Measurements from ENCODE around the gene NXPH1.

NXPH1 gene

DNA sequence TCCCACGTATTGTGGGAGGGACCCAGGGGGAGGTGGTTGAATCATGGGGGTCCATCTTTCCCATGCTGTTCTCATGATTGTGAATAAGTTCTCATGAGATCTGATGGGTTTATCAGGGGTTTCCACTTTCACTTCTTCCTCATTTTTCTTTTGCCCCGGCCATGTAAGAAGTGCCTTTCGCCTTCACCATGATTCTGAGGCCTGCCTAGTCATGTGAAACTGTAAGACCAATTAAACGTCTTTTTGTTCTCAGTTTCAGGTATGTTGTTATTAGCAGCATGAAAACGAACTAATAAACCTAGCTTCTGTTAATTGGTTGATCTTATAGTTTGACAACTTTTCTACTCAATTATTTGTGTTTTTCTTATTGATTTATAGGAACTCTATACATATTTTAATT lies 206.3 kb downstream of the NXPH1 start:
- POLR2A ChIA-PET, result no interaction called here
- no peak for DNase-seq (ENCODE audit: extremely low spot score)

GRCh38 chr7:8640671-8641070 lies 207.3 kb downstream of the NXPH1 start:
- DNase-seq (ENCODE audit: extremely low spot score), result no peak
- POLR2A ChIA-PET, result no interaction called here
- TF ChIP-seq ARNT (IDR thresholded peaks at IDR 0.05) (no peak), FOXM1 (IDR thresholded peaks at IDR 0.05; ENCODE audit: borderline replicate concordance) (no peak), ELF4 (IDR thresholded peaks at IDR 0.05) (no peak), BHLHE40 (IDR thresholded peaks at IDR 0.05; ENCODE audit: borderline replicate concordance) (no peak), FOXA1 (IDR thresholded peaks at IDR 0.05) (no peak), SP1 (IDR thresholded peaks at IDR 0.05) (no peak), TARDBP (IDR thresholded peaks at IDR 0.05) (no peak), NFRKB (IDR thresholded peaks at IDR 0.05) (no peak), SUZ12 (IDR thresholded peaks at IDR 0.05) (no peak), CTBP1 (IDR thresholded peaks at IDR 0.05; ENCODE audit: borderline replicate concordance) (no peak), LEF1 (IDR thresholded peaks at IDR 0.05; ENCODE audit: borderline replicate concordance) (no peak), L3MBTL2 (conservative IDR thresholded peaks at IDR 0.05) (no peak), HDGF (IDR thresholded peaks at IDR 0.05; ENCODE audit: borderline replicate concordance) (no peak), FOXK2 (IDR thresholded peaks at IDR 0.05) (no peak), ZNF384 (IDR thresholded peaks at IDR 0.05) (no peak)
- TF ChIP-seq, protein P1, sequence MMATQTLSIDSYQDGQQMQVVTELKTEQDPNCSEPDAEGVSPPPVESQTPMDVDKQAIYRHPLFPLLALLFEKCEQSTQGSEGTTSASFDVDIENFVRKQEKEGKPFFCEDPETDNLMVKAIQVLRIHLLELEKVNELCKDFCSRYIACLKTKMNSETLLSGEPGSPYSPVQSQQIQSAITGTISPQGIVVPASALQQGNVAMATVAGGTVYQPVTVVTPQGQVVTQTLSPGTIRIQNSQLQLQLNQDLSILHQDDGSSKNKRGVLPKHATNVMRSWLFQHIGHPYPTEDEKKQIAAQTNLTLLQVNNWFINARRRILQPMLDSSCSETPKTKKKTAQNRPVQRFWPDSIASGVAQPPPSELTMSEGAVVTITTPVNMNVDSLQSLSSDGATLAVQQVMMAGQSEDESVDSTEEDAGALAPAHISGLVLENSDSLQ (IDR thresholded peaks at IDR 0.05), result no peak
- CTCF ChIA-PET, result no interaction called here

More for the DNA sequence above, 206.3 kb downstream of the NXPH1 start:
- CTCF ChIA-PET, result no interaction called here
- no peak for TF ChIP-seq CTBP1 (IDR thresholded peaks at IDR 0.05; ENCODE audit: borderline replicate concordance)
- TF ChIP-seq FOXK2 (IDR thresholded peaks at IDR 0.05), result no peak
- no peak for TF ChIP-seq BHLHE40 (IDR thresholded peaks at IDR 0.05; ENCODE audit: borderline replicate concordance)
- TF ChIP-seq FOXM1 (IDR thresholded peaks at IDR 0.05; ENCODE audit: borderline replicate concordance), result no peak
- no peak for TF ChIP-seq FOXA1 (IDR thresholded peaks at IDR 0.05)
- TF ChIP-seq ZNF384 (IDR thresholded peaks at IDR 0.05), result no peak
- TF ChIP-seq NFRKB (IDR thresholded peaks at IDR 0.05), result no peak
- no peak for TF ChIP-seq L3MBTL2 (conservative IDR thresholded peaks at IDR 0.05)
- TF ChIP-seq HDGF (IDR thresholded peaks at IDR 0.05; ENCODE audit: borderline replicate concordance), result no peak
- TF ChIP-seq LEF1 (IDR thresholded peaks at IDR 0.05; ENCODE audit: borderline replicate concordance), result no peak

- TF ChIP-seq NFRKB (IDR thresholded peaks at IDR 0.05), result no peak
- TF ChIP-seq SUZ12 (IDR thresholded peaks at IDR 0.05), result no peak
- no peak for TF ChIP-seq HDGF (IDR thresholded peaks at IDR 0.05; ENCODE audit: borderline replicate concordance)
- no peak for TF ChIP-seq LEF1 (IDR thresholded peaks at IDR 0.05; ENCODE audit: borderline replicate concordance)
- TF ChIP-seq FOXA1 (IDR thresholded peaks at IDR 0.05), result no peak
- no peak for TF ChIP-seq ELF4 (IDR thresholded peaks at IDR 0.05)
- TF ChIP-seq ARNT (IDR thresholded peaks at IDR 0.05), result no peak
- no peak for TF ChIP-seq ZNF384 (IDR thresholded peaks at IDR 0.05)
- TF ChIP-seq TARDBP (IDR thresholded peaks at IDR 0.05), result no peak
- TF ChIP-seq L3MBTL2 (conservative IDR thresholded peaks at IDR 0.05), result no peak
- no peak for TF ChIP-seq BHLHE40 (IDR thresholded peaks at IDR 0.05; ENCODE audit: borderline replicate concordance)
- no peak for TF ChIP-seq CTBP1 (IDR thresholded peaks at IDR 0.05; ENCODE audit: borderline replicate concordance)
- no peak for TF ChIP-seq FOXM1 (IDR thresholded peaks at IDR 0.05; ENCODE audit: borderline replicate concordance)
- TF ChIP-seq, protein P1 (IDR thresholded peaks at IDR 0.05), result no peak
- TF ChIP-seq FOXK2 (IDR thresholded peaks at IDR 0.05), result no peak
- ChIA-PET POLR2A (no interaction called here), CTCF (no interaction called here)
- DNase-seq (ENCODE audit: extremely low spot score), result no peak
Observed at GRCh38 chr7:8668627-8669500, 235.5 kb downstream of the NXPH1 start.

GRCh38 chr7:8669501-8669851 lies 236.1 kb downstream of the NXPH1 start:
- POLR2A ChIA-PET, result no interaction called here
- CTCF ChIA-PET, result no interaction called here
- TF ChIP-seq L3MBTL2 (conservative IDR thresholded peaks at IDR 0.05), result no peak
- no peak for TF ChIP-seq FOXM1 (IDR thresholded peaks at IDR 0.05; ENCODE audit: borderline replicate concordance)
- no peak for TF ChIP-seq BHLHE40 (IDR thresholded peaks at IDR 0.05; ENCODE audit: borderline replicate concordance)
- TF ChIP-seq, protein P1 (IDR thresholded peaks at IDR 0.05), result no peak
- no peak for TF ChIP-seq CTBP1 (IDR thresholded peaks at IDR 0.05; ENCODE audit: borderline replicate concordance)
- no peak for TF ChIP-seq TARDBP (IDR thresholded peaks at IDR 0.05)
- no peak for TF ChIP-seq ELF4 (IDR thresholded peaks at IDR 0.05)
- TF ChIP-seq ARNT (IDR thresholded peaks at IDR 0.05), result no peak
- no peak for TF ChIP-seq HDGF (IDR thresholded peaks at IDR 0.05; ENCODE audit: borderline replicate concordance)
- no peak for TF ChIP-seq FOXA1 (IDR thresholded peaks at IDR 0.05)
- no peak for TF ChIP-seq NFRKB (IDR thresholded peaks at IDR 0.05)
- TF ChIP-seq SUZ12 (IDR thresholded peaks at IDR 0.05), result no peak
- no peak for TF ChIP-seq FOXK2 (IDR thresholded peaks at IDR 0.05)
- no peak for DNase-seq (ENCODE audit: extremely low spot score)

DNA sequence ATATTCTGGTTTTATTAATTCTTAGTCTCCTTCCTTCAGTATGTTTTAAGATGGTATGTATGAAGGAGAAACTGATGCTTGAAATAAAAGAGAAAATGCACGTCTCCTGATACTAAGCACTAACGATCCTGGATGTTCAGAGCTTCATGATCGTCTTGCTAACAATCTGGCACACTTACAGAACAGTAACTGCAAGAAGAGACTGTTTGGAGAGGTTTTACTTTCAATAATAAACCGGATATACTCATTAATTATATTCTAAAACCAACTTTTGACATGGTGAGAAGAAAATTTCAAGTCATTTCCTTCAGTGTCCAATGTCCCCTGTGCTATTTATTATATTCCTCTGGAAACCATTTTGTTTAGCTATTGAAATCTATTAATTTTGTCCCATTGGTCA lies 251.0 kb downstream of the NXPH1 start:
- CTCF ChIA-PET, result no interaction called here
- DNase-seq (ENCODE audit: extremely low spot score), result no peak
- POLR2A ChIA-PET, result no interaction called here
- TF ChIP-seq NFRKB (IDR thresholded peaks at IDR 0.05) (no peak), L3MBTL2 (conservative IDR thresholded peaks at IDR 0.05) (no peak), HDGF (IDR thresholded peaks at IDR 0.05; ENCODE audit: borderline replicate concordance) (no peak), TARDBP (IDR thresholded peaks at IDR 0.05) (no peak), LEF1 (IDR thresholded peaks at IDR 0.05; ENCODE audit: borderline replicate concordance) (no peak), CTBP1 (IDR thresholded peaks at IDR 0.05; ENCODE audit: borderline replicate concordance) (no peak), FOXM1 (IDR thresholded peaks at IDR 0.05; ENCODE audit: borderline replicate concordance) (no peak), FOXA1 (IDR thresholded peaks at IDR 0.05) (no peak), ELF4 (IDR thresholded peaks at IDR 0.05) (no peak)
- TF ChIP-seq, protein P1 (IDR thresholded peaks at IDR 0.05), result no peak
